ELF-1 (cell line): Measurements from ENCODE around the gene GMEB2.
"Not testable (repeated sequence)": the region's sequence is repeated elsewhere in the genome, so short reads cannot be mapped to it uniquely, and the experiment has no call there.

Experiments
- DNase-seq: peaks from one replicate; pipeline ENCODE4 v3.0.0-alpha.2; 2016; ENCODE audit warnings: low read depth, low spot score

GMEB2 gene

GRCh38 chr20:63617092-63617875 lies 9.6 kb downstream of the GMEB2 start:
- DNase-seq: no peak

GRCh38 chr20:63613863-63614594 lies 12.9 kb downstream of the GMEB2 start:
- DNase-seq: not testable (repeated sequence)

- DNase-seq: no peak
These were observed 14.5 kb downstream of the GMEB2 start for GRCh38 chr20:63612276-63612931.

DNA sequence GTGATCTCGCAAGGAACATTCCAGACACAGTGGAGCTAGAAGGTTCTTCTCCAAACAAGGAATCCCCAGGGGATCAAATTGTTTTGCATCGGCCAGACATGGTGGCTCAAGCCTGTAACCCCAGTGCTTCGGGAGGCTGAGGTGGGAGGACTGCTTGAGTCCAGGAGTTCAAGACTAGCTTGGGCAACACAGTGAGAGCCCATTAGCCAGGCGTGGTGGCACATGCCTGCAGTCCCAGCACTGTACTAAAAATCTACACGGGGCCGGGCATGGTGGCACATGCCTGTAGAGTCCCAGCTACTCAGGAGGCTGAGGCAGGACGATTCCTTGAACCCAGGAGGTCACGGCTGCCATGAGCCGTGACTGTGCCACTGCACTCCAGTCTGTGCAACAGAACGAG lies 15.3 kb downstream of the GMEB2 start:
- DNase-seq: no peak

GRCh38 chr20:63610581-63611435 lies 16.1 kb downstream of the GMEB2 start:
- DNase-seq: no peak

GRCh38 chr20:63606686-63607085 lies 20.2 kb downstream of the GMEB2 start:
- DNase-seq: no peak

DNA sequence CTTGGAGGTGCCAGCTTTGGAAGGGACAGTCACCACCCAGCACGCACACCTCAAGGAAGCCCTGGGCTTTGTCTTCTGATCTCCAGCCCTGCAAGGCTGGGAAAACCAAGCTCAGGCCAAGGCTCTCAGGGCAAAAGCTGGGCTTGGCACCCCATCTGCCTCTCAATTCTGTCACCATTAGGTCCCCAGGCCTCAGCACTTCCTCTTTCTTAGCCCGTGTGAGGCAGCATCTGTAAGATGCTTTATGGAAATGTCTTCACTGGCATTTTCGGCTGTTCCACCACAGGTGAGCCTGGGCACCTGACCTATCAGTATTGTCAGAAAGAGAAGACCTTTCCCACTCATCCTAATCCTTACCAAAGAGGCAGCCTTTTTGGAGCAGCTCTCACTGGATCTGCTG lies 24.6 kb downstream of the GMEB2 start:
- no peak for DNase-seq

DNA sequence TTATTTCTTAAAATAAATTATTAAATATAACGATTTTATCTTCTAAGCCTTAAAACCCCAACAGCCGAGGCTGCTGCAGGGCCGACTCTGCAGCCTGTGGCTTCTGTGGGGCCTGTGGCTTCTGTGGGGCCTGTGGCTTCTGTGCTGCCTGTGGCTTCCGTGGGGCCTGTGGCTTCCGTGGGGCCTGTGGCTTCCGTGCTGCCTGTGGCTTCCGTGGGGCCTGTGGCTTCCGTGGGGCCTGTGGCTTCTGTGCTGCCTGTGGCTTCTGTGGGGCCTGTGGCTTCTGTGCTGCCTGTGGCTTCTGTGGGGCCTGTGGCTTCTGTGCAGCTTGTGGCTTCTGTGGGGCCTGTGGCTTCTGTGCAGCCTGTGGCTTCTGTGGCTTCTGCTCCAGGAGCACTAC lies 25.2 kb downstream of the GMEB2 start:
- DNase-seq: not testable (repeated sequence)

DNA sequence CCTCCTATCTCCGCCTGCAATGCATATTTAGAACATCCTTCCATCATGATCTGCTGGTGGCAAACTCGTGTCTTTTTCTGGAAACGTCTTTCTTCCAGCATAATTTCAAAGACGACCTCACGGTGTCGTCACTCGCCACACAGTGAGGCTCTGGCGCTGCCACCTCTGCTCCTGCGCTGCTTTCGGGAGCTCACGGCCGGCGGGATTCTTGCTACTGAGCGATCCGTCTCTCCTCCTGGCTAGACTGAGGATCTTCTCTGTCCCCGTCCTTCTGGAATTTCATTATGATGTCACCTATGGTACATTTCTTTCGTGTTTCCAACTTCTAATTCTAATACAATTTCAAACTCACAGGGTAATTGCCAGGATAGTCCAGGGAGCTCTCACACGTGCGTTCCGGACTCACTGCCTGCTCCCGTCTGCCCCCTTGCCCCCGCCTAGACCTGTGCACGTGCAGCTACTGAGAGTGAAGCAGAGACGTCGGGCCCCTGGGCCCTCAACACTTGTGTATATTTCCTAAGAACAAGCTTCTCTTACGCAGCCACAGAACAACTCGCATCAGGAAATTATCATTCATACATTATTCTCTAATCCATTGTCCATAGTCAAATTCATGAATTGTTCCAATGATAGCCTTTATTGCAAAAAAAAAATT lies 27.4 kb downstream of the GMEB2 start:
- DNase-seq: no peak

DNA sequence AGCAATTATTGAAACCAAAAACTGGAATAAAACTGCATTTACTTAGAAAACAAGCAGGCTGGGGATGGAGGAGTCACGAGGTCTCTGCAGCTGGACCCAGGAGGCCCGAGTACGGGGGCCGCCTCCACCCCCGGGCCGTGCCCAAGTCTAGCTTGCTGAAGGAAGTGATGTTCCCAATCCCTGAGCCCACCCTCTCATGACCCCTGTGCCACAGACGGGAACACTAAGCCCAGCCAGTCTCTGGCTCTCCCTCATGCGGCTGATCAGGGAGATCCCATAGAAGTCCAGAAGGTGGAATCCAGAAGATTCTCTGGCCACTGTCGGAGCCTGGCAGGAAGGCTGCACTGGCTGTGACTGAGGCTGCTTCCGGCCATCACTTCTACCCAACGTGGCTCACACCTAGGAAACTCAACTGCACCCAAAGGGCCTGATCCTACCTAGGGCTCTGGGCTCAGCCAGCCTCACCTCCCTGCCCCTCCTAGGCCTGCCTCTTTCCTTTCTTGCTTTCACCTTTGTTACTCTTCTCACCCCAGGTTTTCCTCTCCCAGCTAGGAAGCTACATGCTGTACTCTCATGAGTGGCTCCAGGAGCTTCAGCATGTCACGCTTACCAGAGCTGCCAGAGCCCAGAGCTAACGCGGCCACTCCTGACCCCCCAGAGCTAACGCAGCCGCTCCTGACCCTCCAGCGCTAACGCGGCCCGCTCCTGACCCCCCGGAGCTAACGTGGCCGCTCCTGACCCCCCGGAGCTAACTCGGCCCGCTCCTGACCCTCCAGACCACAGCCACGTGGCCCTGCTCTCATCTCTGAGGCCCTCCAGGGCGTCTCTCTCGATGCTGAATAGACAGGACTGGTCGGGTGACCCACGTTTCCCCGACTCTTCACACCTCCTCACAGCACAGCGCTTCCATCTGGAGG lies 28.2 kb downstream of the GMEB2 start:
- no peak for DNase-seq

DNA sequence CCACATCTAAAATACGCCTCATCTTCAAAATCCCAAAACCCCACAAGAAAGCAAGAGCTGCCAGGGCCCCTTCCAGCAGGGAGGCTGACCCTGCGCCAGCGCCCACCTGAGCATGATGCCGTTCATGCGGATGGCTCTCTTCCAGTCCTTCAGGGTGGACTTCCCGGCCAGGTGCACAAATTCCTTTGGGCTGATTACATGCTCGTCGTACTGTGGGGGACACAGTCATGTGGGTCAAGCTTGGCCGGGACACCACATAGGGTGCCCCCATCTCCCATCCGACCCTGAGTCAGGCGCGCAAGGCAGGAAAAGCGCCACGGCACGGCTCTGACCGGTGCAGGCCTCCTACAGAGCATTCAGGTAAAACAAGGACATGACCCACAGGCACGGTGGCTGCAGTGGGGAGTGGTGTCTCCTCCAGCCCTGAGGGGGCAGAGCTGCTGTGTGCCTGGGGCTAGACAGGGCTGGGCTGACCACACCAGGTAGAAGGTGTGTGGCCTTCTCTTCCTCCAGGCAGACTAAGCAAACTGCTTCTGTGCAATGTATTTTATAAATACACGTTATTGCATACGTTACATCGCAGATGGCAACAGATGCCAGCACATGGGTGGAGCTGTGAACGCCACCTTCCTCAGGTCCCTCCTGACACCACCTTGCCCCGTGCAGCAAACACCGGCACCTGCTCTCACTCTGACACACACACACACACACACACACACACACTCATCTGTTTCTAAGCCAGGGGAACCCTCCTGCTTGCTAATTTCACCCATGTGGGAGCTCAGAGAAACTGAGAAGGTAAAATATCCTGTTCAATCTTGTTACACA lies 29.0 kb downstream of the GMEB2 start:
- no peak for DNase-seq

- DNase-seq: no peak
These were observed 30.5 kb downstream of the GMEB2 start for GRCh38 chr20:63596423-63596822.

DNA sequence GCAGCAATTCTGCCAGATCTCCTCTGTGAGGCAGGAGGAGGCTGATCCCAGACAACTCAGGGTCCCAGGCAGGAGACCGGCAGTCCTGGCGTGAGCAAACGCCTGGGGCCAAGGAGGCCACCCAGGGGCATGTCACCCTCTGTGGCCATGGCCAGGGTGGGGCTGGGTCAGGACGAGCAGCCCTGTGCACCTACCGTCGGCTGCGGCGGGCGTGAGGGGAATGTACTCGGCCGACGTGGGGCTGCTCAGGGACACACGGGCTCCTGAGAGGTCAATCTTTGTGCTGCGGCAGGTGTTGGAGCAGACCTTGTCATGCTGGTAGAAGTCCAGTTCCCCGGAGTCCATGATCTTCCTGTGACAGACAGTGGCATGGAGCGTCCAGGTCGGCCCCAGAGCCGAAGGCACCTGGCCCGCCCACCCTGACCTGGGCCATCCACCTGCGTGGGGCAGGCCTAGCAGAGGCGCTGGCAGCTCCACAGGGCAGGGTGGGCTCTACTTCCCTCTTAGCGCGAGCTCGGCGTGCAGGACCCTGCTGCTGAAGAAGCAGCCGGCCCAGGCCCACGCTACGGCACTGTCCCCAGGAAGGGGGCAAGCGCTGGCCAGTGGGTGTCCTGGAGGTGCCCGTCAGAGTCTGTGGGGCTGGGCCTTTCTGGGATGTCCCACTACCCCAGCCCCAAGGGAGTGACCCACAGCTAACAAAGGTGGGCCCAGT lies 31.3 kb downstream of the GMEB2 start:
- no peak for DNase-seq

DNA sequence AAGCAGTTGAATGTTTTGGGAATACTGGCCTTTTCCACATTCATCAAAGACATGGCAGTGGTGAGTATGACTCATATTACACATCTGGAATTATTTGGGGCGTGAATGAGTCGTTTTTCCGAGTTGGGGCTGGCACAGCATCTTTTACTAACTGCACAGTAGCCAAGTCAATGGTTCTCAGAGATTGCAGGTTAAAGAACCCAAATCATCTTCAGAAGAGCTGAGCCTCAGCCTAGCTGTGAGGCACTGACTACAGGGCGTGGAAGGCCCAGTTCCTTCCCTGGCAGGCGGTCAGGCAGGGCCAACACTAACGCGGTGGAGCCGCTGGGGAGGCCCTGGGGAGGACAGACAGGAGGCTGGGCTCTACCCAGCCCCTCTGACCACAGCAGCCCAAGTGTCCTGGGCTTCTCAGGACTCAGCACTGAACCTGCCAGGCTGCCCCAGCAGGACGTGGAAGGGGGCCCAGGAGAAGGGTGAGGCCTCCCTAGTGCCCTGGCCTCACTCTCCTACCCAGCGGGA lies 32.8 kb downstream of the GMEB2 start:
- DNase-seq: no peak

- DNase-seq: no peak
These were observed 34.2 kb downstream of the GMEB2 start for GRCh38 chr20:63592661-63593060.

DNA sequence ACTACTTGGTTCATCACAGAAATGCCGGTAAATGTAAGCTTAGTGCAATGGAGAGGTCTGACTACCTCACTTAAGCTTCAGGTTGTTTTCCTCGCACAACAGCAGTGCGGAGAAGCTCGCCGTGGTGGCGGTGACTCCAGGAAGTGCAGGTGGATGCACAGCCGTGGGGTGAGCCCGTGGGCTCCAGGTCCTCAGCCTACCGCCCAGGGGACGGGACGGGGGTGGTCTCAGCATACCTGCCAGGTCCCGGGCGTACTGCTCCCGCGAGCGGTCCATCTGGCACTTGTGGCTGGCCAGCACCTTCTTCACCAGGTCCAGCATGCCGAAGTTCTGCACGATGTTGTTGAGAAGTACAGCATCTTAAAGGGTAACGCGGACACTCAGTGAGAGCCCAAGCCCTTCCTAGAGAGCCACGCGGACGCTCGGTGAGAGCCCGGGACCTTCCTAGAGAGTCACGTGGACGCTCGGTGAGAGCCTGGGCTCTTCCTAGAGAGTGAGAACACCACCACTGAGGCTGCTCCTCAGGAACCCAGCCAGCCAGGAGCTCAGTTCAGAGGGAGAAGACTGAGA lies 35.0 kb downstream of the GMEB2 start:
- no peak for DNase-seq

DNA sequence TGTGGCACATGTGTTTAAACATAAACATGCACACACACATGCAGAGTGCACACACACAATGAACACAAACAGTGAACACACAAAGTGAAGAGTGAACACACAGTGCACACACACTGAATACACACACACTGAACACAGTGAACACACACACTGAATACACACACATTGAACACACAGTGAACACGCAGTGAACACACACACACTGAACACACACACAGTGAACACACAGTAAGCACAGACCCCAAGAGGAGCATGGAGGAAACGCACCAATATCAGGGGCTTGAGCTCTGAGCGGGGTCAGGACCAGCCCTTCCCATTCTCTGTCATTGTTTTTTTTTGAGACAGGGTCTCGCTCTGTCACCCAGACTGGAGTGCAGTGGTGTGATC lies 35.8 kb downstream of the GMEB2 start:
- DNase-seq: no peak
